Measurements from ENCODE around the gene PCDHGA6.

Gene PCDHGA6

DNA sequence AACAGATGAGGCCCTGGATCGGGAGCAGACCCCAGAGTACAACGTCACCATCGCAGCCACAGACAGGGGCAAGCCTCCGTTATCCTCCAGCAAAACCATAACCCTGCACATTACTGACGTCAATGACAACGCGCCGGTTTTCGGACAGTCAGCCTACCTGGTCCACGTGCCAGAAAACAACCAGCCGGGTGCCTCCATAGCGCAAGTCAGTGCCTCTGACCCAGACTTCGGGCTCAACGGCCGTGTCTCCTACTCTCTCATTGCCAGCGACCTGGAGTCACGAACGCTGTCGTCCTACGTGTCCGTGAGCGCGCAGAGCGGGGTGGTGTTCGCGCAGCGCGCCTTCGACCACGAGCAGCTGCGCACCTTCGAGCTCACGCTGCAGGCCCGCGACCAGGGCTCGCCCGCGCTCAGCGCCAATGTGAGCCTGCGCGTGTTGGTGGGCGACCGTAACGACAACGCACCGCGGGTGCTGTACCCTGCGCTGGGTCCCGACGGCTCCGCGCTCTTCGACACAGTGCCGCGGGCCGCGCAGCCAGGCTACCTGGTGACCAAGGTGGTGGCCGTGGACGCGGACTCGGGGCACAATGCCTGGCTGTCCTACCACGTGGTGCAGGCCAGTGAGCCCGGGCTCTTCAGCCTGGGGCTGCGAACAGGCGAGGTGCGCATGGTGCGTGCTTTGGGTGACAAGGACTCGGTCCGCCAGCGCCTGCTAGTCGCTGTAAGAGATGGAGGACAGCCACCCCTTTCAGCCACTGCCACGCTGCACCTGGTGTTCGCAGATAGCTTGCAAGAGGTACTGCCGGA is 45.6 kb downstream of the PCDHGA6 start:
- no peak for DNase-seq (ENCODE audit: low spot score)

DNA sequence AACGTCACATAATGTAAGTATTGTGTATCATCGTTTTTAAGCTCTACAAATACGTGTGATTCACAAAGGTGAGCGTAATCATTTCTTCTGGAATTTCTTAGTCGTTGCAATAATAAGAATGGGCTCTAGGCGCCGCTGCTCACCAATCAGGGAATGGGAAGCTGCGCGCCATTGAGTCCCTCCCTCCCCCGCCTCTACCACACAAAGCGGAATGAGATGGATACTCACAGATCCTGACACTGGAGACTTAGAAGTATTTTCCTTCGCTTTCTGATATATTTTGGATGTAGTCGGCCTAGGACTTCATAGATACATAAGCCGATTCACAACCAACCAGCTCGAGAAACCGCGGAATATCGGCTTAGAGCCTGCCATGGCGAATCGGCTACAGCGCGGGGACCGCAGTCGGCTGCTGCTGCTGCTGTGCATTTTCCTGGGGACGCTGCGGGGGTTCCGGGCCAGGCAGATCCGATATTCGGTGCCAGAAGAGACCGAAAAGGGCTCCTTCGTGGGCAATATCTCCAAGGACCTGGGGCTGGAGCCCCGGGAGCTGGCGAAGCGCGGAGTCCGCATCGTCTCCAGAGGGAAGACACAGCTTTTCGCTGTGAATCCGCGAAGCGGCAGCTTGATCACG is 47.3 kb downstream of the PCDHGA6 start, which contains the start of gene PCDHGA11:
Gene PCDHGA11, plus strand, starts transcription at position 197 of the 634 bp plus-strand sequence. Its CDS starts 177 bp downstream, at position 374.
- no peak for DNase-seq (ENCODE audit: low spot score)

GRCh38 chr5:141421489-141421855 is 47.8 kb downstream of the PCDHGA6 start:
- DNase-seq (ENCODE audit: low spot score) = no peak

DNA sequence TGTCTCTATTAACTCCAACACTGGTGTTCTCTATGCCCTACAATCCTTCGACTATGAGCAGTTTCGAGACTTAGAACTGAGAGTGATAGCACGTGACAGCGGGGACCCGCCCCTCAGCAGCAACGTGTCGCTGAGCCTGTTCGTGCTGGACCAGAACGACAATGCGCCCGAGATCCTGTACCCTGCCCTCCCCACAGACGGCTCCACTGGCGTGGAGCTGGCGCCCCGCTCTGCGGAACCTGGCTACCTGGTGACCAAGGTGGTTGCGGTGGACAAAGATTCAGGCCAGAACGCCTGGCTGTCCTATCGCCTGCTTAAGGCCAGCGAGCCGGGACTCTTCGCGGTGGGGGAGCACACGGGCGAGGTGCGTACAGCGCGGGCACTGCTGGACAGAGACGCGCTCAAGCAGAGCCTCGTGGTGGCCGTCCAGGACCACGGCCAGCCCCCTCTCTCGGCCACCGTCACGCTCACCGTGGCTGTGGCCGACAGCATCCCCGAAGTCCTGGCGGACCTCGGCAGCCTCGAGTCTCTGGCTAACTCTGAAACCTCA is 49.1 kb downstream of the PCDHGA6 start:
- DNase-seq (ENCODE audit: low spot score) = no peak

- no peak for DNase-seq (ENCODE audit: low spot score)
Observed at GRCh38 chr5:141427783-141428426, 54.2 kb downstream of the PCDHGA6 start.

Data from cerebellar cortex (tissue), 1 donor.